ENCODE data around the gene ZNF575.

ZNF575 gene

DNA sequence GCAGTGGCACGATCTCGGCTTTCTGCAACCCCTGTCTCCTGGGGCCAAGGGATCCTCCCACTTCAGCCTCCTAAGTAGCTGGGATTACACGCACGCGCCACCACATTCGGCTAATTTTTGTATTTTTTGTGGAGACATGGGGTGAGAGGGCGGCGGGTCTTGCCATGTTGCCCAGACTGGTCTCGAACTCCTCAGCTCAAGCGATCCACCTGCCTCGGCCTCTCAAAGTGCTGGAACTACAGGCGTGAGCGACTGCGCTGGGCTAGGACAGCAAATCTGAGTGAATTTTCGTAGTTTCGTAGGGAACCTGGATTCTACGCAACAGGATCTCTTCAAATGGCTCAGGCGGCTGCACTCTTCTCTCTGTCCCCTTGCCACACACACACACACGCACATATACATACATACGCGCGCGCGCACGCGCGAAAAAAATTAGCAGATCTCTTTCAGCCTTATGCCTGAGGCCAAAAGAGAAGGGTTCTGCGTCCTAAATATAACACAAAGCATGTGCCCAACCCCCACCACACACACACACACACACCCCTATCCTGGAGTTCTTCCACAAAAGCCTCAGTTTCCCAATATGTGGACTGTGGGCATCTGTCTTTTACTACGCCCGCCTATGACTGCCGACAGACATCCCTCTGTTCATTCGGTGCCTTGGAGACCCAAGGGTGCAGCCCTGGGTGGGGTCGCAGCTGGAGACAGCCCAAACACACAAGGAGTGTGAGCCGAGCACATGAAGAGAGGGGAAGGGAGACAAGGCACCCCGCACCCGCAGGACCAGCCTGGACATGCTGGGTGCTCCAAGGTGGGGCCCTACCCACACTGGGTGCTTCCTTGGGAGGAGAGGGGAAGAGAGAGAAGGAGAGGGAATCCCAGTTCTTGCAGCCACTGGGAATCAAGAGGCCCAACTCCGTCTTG is 43.2 kb downstream of the ZNF575 start:
- no peak for DNase-seq

DNA sequence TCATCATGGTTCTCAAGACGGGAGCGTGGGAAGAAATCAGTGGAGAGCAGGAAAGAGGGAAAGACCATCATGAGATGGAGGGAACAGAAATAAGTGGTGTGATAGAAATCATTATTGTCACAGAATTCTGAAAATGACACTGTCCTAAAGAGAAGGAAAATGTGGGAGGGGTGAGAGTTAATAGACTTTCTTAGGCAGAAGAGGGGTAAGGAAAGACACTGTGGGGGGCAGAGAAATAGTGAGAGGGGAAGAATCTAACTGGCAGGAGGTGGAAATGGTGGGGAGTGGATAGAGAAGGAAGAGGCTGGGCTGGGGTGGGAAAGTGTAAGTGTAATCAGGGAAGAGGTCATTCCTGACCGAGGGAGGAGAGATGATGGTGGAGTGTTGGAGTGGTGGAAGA is 45.8 kb downstream of the ZNF575 start:
- no peak for DNase-seq

DNA sequence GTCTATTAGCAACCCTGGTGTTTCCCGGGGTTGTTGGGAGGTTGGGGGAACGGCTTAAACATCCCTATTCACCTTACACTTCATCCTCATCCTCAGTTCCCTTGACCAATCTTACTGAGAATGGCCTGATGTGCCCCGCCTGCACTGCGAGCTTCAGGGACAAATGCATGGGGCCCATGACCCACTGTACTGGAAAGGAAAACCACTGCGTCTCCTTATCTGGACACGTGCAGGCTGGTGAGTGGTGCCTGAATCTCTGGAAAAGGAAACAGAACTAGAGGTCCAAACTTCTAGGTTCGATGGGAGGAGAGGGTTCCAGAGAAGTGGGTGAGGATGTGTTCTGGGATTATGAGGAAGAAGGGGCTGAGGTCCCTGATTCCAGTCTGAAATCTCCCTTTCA is 48.5 kb downstream of the ZNF575 start:
- DNase-seq = no peak

DNA sequence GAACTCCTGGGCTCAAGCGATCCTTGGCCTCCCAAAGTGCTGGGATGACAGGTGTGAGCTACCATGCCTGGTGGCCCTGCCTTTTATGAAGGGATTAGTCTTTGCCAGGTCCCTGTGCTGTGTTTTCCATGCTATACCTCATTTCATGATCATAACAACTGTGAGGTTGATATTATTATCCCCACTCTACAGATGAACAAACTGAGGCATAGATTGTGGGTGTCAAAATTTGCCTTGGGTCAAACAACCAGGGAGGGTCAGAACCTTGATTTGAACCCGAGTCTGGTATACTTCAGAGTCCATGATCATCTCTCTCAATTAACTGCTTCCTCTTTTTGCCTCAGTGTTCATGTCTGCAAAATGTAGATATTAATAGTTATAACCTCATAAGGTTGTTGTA is 49.5 kb downstream of the ZNF575 start:
- no peak for DNase-seq

DNA sequence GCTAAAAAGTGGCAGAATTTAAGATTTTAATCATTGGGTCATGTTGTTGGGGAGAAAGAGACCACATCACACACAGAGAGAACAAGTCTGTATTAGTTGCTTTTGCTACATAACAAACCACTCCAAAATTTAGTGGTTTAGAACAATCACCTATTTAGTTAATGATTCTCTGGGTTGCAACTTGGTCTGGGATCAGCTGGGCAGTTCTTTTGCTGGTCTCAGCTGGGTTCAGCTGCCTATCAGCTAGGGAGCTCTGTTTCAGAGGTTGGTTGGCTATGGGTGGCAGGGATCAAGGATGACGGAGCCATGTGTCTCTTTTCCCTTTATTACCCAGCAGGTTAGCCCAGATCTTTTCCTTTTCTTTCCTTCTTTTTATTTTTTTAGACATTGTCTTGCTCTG is 51.5 kb downstream of the ZNF575 start:
- no peak for DNase-seq
